Measurements from ENCODE around the gene ASB2.

DNA sequence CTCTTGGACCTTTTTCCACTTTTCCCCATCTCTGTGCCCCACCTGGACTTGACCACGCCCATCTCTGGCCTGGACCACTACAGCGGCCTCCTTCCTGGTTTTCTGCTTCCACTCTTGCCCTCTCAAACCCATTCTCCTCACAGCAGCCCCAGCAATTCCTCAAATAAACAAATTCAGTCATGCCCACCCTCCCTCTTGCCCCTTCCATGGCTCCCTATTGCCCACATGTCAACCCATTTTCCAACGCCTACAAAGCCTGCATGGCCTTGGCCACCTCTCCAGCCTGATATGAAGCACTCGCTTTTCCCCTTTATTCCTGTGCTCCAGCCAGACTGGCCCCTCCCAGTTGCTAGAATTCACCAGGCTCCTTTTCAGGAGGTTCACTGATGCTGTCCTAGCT lies 43.9 kb upstream of the ASB2 start:
- TF ChIP-seq, protein P1, sequence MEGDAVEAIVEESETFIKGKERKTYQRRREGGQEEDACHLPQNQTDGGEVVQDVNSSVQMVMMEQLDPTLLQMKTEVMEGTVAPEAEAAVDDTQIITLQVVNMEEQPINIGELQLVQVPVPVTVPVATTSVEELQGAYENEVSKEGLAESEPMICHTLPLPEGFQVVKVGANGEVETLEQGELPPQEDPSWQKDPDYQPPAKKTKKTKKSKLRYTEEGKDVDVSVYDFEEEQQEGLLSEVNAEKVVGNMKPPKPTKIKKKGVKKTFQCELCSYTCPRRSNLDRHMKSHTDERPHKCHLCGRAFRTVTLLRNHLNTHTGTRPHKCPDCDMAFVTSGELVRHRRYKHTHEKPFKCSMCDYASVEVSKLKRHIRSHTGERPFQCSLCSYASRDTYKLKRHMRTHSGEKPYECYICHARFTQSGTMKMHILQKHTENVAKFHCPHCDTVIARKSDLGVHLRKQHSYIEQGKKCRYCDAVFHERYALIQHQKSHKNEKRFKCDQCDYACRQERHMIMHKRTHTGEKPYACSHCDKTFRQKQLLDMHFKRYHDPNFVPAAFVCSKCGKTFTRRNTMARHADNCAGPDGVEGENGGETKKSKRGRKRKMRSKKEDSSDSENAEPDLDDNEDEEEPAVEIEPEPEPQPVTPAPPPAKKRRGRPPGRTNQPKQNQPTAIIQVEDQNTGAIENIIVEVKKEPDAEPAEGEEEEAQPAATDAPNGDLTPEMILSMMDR (IDR thresholded peaks at IDR 0.05 in 8 of 11, conservative IDR thresholded peaks at IDR 0.05 in 3 of 11): no peak
- TF ChIP-seq POLR2A (IDR thresholded peaks at IDR 0.05) (no peak), POLR2AphosphoS5 (IDR thresholded peaks at IDR 0.05) (no peak)
